ENCODE results near the gene RNF217.
A peak's percentile ranks its signal among the peaks of the same experiment; 100 is the strongest.
"Not testable (repeated sequence)": the region's sequence is repeated elsewhere in the genome, so short reads cannot be mapped to it uniquely, and the experiment has no call there.

The RNF217 gene, protein sequence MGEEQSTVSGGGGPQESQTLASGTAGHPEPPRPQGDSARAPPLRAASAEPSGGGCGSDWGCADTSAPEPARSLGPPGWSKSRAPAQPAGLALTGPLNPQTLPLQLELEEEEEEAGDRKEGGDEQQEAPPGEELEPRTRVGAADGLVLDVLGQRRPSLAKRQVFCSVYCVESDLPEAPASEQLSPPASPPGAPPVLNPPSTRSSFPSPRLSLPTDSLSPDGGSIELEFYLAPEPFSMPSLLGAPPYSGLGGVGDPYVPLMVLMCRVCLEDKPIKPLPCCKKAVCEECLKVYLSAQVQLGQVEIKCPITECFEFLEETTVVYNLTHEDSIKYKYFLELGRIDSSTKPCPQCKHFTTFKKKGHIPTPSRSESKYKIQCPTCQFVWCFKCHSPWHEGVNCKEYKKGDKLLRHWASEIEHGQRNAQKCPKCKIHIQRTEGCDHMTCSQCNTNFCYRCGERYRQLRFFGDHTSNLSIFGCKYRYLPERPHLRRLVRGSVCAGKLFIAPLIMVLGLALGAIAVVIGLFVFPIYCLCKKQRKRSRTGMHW
- 0.26 to 2.0 reads per million in 2 donors for total RNA-seq

DNA sequence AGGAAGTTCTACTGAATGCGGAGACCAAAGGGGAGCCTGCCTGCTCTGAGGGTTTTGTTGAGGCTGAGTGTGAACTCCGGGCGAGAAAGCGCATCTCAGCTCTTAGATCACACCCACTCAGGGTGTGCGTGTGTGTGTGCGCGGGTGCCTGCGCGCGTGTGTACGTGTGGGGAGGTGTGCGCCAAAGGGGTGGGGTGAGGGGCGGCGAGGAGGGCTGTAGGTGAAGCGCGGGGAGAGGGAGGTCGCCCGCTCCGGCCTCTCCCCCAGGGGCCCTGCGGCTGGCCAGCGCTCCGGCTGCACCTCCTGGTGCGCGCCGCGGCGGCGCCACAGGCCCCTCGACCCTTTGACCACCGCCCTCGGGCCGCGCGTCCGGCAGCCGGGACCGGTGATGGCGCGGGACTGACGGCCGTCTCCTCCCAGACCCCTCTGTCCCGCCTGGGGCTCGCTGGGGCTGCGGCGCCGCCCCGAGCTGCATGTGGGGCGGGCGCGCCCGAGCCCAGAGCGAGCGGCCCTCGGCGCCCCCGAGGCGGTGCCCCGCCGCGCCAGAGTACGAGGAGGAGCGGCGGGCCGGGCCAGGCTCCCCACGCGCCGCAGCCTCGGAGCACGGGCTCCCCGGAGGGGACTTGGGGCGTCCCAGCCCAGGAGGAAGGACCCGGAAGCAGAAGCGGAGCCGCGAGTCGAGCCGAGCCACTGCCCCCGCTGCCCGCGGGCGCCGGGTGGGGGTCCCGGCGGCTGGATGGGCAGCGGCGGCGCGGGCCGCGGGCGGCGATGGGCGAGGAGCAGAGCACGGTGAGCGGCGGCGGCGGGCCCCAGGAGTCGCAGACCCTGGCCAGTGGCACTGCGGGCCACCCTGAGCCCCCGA lies at the start of gene RNF217:
RNF217 (plus strand) TSS at position 661 of the 862 bp plus-strand sequence; CDS start at position 769, 108 bp downstream.
- DNase-seq = peak; percentile 10

DNA sequence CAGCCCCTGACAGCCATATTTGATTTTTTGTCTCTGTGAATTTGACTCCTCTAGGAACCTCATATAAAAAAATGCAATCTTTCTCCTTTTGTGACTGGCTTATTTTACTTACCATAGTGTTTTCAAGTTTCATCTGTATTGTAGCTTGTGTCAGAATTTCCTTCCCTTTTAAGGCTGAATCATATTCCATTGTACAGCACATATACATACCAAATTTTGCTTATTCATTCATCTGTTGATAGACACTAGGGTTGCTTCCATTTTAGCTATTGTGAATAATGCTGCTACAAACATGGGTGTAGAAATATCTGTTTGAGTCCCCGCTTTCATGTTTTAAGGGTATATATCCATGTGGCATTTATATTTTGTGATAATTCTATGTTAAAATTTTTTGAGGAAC lies 49.2 kb upstream of the RNF217 start:
- no peak for DNase-seq

DNA sequence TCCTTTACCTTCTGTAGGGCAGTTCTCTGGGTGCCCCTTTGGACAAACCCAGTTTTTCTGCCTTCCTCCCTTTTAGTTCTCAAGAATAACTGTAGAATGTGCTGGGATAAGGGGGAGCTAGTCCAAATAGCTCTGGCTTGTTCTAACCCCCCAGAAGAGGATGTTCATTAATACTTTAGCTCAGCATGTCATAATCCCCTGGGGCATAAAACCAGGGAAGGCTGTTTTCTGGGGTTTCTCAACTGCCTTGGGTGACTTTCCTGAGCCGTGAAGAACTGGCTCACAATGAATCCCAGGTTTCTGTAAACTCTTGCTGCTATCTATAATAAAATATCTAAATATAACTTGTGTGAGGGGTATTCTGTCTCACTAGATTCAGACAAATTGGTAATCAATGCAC lies 44.5 kb upstream of the RNF217 start:
- no peak for DNase-seq

DNA sequence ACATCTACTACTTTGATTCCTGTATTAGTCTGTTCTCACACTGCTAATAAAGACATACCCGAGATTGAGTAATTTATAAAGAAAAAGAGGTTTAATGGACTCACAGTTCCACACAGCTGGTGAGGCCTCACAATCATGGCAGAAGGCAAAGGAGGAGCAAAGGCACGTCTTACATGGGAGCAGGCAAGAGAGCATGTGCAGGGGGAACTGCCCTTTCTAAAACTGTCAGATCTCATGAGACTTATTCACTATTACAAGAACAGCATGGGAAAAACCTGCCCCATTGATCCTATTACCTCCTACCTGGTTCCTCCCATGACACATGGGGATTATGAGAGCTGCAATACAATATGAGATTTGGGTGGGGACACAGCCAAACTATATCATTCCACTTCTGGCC lies 42.5 kb upstream of the RNF217 start:
- DNase-seq = not testable (repeated sequence)

DNA sequence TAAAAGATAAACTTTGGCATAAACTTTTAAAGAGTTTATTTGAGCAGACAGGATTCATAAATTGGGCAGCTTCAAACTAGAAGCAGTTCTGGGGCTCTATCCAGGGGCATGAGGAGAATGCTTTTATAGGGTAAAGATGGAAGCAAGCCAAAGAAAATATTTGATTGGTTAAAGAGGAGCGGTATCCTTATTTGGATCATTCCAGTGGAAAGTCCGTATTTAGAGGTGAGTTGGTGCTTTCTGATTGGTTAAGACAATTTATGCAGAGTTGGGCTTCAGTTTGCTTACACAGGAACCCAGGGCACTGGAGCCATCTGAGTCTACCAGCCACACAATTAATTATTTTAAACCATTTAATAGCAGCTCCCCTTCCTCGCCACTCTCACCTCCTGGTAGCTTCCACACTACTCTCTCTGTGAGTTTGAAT lies 37.9 kb upstream of the RNF217 start:
- no peak for DNase-seq

DNA sequence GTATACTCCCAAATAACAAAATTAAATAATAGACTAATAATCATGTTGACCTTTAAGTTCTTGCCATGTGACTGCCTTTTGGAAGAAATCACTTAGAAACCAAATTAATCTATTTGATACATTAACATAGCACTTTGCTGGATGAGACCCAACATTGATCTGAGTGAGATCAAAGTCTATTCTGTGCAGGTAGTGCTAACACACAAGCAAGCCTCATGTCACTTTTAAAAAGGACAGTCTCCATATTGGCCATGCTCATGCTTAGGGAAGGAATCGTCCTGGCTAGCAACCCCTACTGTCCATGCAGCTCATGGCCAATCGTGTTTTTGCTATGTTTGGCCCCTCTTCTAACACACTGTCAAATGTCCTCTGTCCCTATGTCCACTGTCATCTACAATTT lies 35.8 kb upstream of the RNF217 start:
- no peak for DNase-seq

DNA sequence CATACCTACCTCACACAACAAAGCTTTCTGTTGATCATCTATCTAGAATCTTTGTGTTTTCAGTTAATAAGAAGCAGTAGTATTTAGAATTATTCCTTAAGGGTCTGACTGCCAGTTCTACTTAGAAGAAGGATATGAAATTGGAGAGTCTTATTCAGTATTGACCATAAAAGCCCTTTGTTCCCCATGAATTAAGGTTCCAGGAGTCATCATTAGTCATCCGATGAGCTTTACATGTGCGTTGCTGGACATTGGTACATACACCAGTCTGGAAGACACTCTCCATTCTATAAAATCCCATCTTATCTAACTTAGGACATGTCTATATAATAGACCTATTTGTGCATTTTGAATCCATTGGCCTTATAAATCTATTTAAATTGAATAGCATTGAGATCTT lies 34.4 kb upstream of the RNF217 start:
- no peak for DNase-seq

DNA sequence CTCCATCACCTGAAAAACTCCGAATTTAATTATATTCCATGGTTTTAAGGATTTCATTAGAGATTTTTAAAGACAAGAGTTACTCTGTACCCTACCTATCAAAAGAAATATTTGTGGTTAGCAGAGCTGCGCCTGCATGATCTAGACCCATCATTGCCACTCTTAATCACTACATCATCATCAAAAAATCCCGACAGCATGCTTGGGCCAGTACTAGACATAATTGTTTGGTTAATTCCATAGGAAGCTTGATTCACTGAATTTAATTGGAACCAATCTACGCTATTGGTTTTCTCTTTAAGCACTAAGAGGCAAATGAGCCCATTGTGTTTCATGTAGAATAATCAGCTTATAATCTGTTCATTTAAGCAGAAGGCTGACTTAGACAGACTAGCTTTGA lies 33.4 kb upstream of the RNF217 start:
- DNase-seq = no peak

DNA sequence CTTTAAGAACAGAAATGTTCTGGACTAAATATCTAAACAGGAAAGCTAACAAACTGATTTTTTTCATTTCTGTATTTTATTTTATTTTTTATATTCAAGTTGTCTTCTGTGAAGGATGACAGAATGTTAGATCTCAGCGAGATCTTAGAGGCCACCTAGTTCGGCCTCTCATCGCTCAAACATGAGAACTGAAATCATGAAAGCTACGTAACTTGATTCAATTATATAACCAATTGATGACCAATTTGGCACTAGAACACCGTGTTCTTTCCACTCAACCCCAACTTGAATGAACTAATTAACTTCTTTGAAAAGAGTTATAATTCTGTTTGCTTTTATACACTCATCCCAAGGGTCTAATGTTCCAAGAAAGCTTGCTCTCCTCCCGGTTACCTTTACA lies 24.6 kb upstream of the RNF217 start:
- DNase-seq = no peak

DNA sequence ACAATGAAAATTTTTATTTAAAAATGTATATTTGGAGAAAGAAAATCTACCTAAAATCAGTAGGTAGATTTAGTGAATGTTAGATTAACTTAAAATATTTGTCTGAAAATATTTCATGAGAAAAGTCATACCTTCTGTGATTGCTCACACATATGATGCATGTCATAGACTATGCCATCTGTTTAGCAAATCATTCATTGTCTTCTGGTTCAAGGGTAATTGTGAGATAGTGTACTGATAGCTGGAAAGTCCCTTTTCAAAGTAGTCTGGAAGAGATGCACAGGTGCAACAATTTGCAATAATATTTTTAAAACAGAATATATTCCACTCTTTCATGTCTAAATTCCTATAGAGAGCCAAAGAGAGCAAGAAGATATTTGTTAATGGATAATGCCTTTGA lies 21.0 kb upstream of the RNF217 start:
- no peak for DNase-seq

DNA sequence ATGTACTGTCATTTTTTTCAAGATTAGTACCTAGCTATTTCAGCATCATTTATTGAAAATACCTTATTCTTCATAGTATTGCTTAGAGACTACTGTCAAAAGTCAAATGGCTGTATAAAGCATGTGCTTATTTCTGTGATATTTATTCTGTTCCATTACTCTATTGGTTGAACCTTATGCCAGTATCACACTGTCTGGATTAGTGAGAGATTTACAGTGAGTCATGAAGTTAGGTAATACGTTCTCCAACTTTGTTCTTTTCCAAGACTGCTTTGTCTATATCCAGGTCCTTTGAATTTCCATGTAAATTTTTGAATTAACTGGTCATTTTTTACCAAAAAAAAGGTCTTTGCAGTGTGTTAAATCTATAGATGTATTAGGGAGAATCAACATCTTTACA lies 18.6 kb upstream of the RNF217 start:
- no peak for DNase-seq

DNA sequence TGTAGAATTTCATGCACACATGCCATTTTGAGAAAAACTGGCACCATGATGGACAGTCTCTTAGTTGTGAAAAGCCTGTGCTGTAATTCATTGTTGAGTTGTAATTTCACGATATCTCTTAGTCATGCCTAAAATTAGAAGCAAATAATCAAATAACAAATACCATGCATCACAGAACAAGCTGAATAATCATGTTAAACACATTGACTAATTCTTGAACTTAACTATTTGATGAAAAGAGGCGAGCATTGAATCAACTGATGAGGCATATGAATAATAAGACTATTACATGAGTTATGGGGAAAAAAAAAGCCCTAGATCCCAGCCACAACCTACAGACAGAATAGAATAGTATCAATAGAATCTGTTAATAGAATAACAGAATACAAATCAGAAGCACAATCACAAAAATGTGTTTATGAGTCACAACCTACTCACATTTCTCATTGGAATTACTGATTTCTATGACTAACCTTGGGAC lies 14.2 kb upstream of the RNF217 start:
- DNase-seq = no peak

DNA sequence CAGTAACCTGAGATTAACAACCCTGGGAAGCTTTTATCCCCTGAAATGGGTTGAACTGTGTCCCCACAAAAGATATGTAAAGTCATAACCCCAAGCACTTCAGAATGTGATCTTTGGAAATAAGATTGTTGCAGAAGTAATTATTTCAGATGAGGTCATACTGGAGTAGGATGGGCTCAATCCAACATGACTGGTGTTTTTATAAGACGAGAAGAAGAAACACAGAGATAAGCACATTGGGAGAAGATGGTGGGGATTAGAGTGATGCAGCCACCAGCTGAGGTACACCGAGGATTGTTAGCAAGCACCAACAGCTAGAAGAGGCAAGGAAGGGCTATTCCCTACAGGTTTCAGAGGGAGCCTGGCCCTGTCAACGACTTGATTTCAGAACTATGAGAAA lies 12.5 kb upstream of the RNF217 start:
- DNase-seq = no peak

DNA sequence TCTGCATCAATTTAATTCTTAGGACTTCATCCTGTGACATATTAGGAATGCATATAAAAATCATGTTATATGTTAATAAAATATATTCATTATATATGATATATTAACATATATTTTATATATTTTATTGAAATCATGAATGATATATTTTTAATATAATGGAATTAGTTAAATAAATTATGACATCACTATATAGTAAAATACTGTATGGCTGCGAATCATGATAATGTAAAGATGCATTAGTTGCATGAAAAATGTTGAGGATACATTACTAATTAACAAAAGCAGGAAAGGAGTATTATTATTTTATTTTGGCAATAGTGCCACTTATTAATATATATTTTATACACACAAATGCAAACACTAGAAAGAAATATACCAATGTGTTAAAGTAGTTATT lies 8.4 kb upstream of the RNF217 start:
- DNase-seq = no peak

DNA sequence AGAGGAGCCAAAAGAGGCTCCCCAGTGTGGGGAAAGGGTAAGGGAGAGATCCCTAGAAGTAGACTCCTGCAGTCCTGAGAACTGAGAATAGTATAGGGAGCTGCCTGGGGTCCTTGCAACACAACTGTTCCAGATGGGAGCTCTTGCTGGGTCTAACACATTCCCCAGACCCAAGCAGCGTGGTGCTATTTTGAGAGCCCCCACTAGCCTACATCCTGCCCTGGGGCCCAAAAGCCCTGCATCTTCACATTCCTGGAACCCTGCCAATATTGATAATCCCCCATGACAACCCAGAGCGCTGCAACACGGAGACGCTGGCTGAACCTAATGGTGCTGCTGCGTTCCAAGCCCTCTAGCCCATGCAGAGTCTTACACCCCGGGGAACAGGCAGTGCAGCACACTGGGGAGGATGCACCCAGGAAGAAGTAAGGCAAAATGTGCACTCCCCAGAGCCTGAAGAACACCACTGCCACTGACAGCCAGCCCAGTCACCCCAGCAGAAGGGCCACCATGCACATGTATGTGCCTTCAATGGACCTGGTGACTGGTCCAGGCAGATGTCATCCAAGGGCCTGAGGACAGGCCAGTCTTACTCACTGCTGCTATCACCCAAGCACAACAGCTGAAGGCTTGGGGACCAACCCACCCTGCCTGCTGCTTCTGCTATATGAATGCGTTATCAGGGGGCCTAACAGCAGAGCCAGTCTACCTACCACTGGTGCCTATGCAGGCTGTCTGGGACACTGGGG lies 7.0 kb upstream of the RNF217 start:
- DNase-seq = no peak

DNA sequence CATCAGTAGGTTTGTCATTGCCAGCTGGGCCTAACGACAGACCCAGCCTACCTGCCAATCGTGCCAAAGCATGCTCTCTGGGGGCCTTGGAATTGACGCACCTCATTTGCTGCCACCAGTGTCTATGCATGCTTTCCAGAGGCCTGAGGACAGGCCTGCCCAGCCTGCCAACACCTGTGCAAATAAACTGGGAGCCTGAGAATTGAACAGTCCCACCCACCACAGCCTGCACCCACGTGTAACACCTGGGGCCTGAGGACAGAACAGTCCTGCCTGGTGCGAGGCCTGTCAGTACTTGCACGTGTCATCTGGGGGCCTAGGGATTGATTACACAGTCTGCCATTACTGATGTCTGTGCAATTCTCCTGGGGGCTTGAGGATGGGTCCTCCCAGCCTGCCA lies 6.2 kb upstream of the RNF217 start:
- no peak for DNase-seq

DNA sequence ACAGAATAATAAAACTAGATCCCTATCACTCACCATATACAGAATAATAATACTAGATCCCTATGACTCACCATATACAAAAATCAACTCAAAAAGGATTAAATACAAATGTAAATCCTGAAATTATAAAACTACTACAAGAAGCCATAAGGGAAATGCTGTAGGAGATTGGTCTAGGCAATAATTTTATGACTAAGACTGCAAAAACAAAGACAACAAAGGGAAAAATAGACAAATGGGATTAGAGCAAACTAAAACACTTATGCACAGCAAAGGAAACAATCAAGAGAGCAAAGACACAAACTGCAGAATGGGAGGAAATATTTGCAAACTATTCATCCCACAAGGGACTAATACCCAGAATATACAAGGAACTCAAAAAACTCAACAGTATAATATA lies 4.1 kb upstream of the RNF217 start:
- no peak for DNase-seq

DNA sequence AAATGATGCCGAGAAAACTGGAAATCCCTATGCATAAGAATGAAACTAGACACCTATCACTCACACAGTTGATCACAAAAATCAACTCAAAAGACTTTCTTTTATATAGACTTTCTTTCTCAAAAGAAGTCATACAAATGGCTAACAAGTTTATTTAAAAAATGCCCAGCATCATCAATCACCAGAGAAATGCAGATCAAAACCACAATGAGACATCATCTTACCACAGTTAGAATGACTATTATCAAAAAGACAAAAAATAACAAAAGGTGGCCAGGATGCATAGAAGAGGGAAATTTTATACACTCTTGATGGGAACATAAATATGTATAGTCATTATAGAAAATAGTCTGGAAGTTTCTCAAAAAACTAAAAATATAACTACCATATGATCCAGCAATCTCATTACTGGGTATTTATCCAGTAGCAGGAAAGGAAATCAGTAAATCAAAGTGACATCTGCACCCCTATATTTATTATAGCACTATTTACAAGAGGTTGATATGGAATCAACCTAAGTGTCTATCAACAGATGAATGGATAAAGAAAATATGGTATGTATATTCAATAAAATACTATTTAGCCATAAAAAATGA lies 3.4 kb upstream of the RNF217 start:
- DNase-seq = no peak

DNA sequence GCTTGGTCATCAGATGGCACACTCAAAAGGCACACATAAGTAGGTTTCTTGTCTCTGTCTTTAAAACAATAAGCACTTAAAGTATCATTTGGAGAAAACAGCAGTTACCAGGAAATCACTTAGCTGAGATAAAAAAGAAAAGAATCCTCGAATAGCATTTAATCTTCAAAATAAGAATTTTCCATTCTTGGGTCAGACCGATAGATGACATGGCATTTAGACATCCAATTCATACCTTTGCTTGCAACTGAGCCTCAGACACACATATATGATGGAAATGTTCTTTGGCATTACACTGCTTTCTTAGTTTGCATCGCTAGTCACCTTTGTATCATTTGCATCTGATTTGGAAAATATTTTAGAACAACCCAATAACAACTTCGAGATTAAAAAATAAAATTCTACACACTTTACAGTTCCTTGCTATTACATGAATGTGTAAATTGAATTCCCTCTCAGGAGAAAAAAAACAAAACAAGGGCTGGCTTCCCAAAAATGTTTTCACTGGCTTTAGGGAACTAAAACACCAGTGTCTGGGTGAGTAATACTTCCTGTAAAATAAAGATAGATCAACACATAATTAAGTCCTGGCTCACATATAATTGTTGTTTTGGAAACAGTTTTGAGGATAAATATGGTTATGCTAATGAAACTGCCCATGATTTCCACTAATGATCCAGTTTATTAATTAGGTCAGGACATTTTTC lies 1.3 kb upstream of the RNF217 start:
- no peak for DNase-seq

DNA sequence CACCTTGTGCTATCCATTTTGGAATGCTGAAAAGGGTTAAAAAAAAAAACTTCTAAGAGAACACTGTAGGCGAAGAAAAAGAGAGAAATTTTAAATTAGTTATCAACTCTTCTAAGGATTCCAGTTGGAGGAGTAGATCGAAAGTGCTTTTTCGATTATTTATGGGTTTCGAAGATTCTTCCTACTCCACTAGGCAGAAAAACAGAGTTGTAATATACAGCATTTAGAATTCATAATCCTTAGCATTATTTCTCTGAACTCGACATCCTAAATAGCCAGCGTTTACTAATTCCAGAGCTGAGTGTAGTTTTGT lies 817 bp upstream of the RNF217 start:
- DNase-seq = no peak

DNA sequence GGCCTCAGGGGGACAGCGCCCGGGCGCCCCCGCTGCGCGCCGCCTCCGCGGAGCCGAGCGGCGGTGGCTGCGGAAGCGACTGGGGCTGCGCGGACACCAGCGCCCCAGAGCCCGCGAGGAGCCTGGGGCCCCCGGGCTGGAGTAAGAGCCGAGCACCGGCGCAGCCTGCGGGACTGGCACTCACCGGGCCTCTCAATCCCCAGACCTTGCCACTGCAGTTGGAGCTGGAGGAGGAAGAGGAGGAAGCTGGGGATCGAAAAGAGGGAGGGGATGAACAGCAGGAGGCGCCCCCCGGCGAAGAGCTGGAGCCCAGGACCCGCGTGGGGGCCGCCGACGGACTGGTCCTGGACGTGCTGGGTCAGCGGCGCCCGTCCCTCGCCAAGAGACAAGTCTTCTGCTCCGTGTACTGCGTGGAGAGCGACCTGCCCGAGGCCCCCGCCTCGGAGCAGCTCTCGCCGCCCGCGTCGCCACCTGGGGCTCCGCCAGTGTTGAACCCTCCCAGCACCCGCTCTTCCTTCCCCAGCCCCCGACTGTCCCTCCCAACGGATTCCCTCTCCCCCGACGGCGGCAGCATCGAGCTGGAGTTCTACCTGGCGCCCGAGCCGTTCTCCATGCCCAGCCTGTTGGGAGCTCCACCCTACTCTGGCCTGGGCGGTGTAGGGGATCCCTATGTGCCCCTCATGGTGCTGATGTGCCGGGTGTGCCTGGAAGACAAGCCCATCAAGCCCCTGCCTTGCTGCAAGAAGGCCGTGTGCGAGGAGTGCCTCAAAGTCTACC lies 590 bp downstream of the RNF217 start:
- no peak for DNase-seq
